Heart left ventricle (tissue), 13 donors: ENCODE results near the gene TAT.
"Not testable (repeated sequence)": the region's sequence is repeated elsewhere in the genome, so short reads cannot be mapped to it uniquely, and the experiment has no call there.

Source experiments
- POLR2A ChIP-seq, 2 donors: fragments of 450-650 bp; IDR thresholded peaks; one replicate each; pipeline ENCODE4 v1.6.1; 2017; ENCODE audit warnings: antibody characterized with exemption in 2 of 2, mild to moderate bottlenecking in 2 of 2, moderate library complexity in 2 of 2
- TF ChIP-seq, protein P1 (sequence below), 12 donors: fragments of 200-600 bp; sonication (generic) in 4 of 12; IDR thresholded peaks; one replicate each; pipeline versions ENCODE4 v1.5.0 to v1.8.0; 2018 to 2022; ENCODE audit warnings: antibody characterized with exemption in 12 of 12, mild to moderate bottlenecking in 5 of 12
- donor health status: ischemic (EF 13 %, LVEDD 7.1; RV severe dilation, severe dysfunction).
- donor health status: DM: no; HTN: yes; CAD: no.
- donor health status: DM: no; HTN: no; CAD: no.
- donor health status: ischemic (EF 25% LVEDD 6.9; RV normal size, moderate dysfunction).
- donor health status: ischemic (EF 25% LVEDD 5.7; RV mildly dilated, moderate dysfunction).
- donor health status: ischemic (EF 35%, LVEDD 5.7; RV mildly dilated, moderate dysfunction).
- donor health status: nonischemic (EF 11% LVEDD 7.7; RV severe dilation, severe dysfunction).
- donor health status: DM: yes; HTN: yes; CAD: no.
- donor health status: PGD.
- donor health status: ischemic (EF 29% LVEDD 5.4; RV normal size, mild dysfunction).
- donor health status: nonischemic (EF 23%, LVEDD 6.1; RV moderate dilation, normal function).

- TF ChIP-seq, protein P1, sequence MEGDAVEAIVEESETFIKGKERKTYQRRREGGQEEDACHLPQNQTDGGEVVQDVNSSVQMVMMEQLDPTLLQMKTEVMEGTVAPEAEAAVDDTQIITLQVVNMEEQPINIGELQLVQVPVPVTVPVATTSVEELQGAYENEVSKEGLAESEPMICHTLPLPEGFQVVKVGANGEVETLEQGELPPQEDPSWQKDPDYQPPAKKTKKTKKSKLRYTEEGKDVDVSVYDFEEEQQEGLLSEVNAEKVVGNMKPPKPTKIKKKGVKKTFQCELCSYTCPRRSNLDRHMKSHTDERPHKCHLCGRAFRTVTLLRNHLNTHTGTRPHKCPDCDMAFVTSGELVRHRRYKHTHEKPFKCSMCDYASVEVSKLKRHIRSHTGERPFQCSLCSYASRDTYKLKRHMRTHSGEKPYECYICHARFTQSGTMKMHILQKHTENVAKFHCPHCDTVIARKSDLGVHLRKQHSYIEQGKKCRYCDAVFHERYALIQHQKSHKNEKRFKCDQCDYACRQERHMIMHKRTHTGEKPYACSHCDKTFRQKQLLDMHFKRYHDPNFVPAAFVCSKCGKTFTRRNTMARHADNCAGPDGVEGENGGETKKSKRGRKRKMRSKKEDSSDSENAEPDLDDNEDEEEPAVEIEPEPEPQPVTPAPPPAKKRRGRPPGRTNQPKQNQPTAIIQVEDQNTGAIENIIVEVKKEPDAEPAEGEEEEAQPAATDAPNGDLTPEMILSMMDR (IDR thresholded peaks at IDR 0.05): not testable (repeated sequence)
- not testable (repeated sequence) for TF ChIP-seq POLR2A (IDR thresholded peaks at IDR 0.05)
Measured at GRCh38 chr16:71595340-71595826, 18.5 kb upstream of the TAT start.
